Posterior cingulate gyrus (tissue), 11 donors: Measurements from ENCODE around the gene WWC1.
A peak's percentile ranks its signal among the peaks of the same experiment; 100 is the strongest.

Experiments
- DNase-seq, 10 donors: peaks; one replicate each; pipeline versions ENCODE4 v3.0.0 to v3.0.0-alpha.2; 2020 to 2021; ENCODE audit warnings: mixed read lengths in 3 of 10
- intact Hi-C: fragments of 100-400 bp; cut with DNase I; formaldehyde crosslinking; loops from one replicate; pipeline ENCODE4 v1.15.1; 2023

The WWC1 gene

GRCh38 chr5:168401226-168401625 is 109.8 kb downstream of the WWC1 start:
- intact Hi-C loops: no loop called here
- DNase-seq: no peak

- no peak for DNase-seq
Observed at GRCh38 chr5:168401880-168402279, 110.4 kb downstream of the WWC1 start.

GRCh38 chr5:168404365-168404764 is 112.9 kb downstream of the WWC1 start:
- intact Hi-C loops: no loop called here
- DNase-seq: peak in 4 of 10 donors; percentile 28 to 88 (median 35)

More at GRCh38 chr5:168401880-168402279, 110.4 kb downstream of the WWC1 start:
- intact Hi-C loops: no loop called here

GRCh38 chr5:168407211-168407610 is 115.8 kb downstream of the WWC1 start:
- DNase-seq: no peak
- intact Hi-C loops: no loop called here

- DNase-seq: no peak
Observed at GRCh38 chr5:168408561-168409305, 117.3 kb downstream of the WWC1 start.

GRCh38 chr5:168409591-168410458 is 118.4 kb downstream of the WWC1 start:
- DNase-seq: peak in 6 of 10 donors; percentile 37 to 93 (median 51)
- intact Hi-C loops: loop anchor here (10.0 kb wide), 1 partner anchor 115 kb away; the partner anchor contains the start of gene WWC1

More at GRCh38 chr5:168408561-168409305, 117.3 kb downstream of the WWC1 start:
- intact Hi-C loops: no loop called here

GRCh38 chr5:168411871-168412270 is 120.4 kb downstream of the WWC1 start:
- DNase-seq: no peak
- intact Hi-C loops: loop anchor here (10.0 kb wide), 1 partner anchor 117 kb away; the partner anchor contains the start of gene WWC1

- intact Hi-C loops: loop anchor here (10.0 kb wide), 1 partner anchor 118 kb away; the partner anchor contains the start of gene WWC1
- DNase-seq: no peak
Observed at GRCh38 chr5:168413062-168413461, 121.6 kb downstream of the WWC1 start.

GRCh38 chr5:168413596-168413995 is 122.2 kb downstream of the WWC1 start:
- intact Hi-C loops: loop anchor here (10.0 kb wide), 1 partner anchor 119 kb away; the partner anchor contains the start of gene WWC1
- DNase-seq: no peak

- intact Hi-C loops: loop anchor here (10.0 kb wide), 1 partner anchor 121 kb away; the partner anchor contains the start of gene WWC1
- DNase-seq: no peak
Observed at GRCh38 chr5:168415401-168415800, 124.0 kb downstream of the WWC1 start.

- intact Hi-C loops: loop anchor here (10.0 kb wide), 1 partner anchor 121 kb away; the partner anchor contains the start of gene WWC1
Observed at GRCh38 chr5:168415971-168416370, 124.5 kb downstream of the WWC1 start.

GRCh38 chr5:168417731-168418429 is 126.4 kb downstream of the WWC1 start:
- intact Hi-C loops: loop anchor here (10.0 kb wide), 1 partner anchor 123 kb away; the partner anchor contains the start of gene WWC1
- DNase-seq: peak in 1 of 10 donors; percentile 29

More at GRCh38 chr5:168415971-168416370, 124.5 kb downstream of the WWC1 start:
- DNase-seq: no peak

GRCh38 chr5:168420461-168420860 is 129.0 kb downstream of the WWC1 start:
- DNase-seq: no peak
- intact Hi-C loops: no loop called here

- intact Hi-C loops: no loop called here
- no peak for DNase-seq
Observed at GRCh38 chr5:168422431-168422830, 131.0 kb downstream of the WWC1 start.

GRCh38 chr5:168423478-168423877 is 132.0 kb downstream of the WWC1 start:
- intact Hi-C loops: no loop called here
- DNase-seq: no peak

- intact Hi-C loops: no loop called here
Observed at GRCh38 chr5:168423971-168424370, 132.5 kb downstream of the WWC1 start.

GRCh38 chr5:168424594-168425323 is 133.3 kb downstream of the WWC1 start:
- no peak for DNase-seq
- intact Hi-C loops: no loop called here

More at GRCh38 chr5:168423971-168424370, 132.5 kb downstream of the WWC1 start:
- DNase-seq: no peak

GRCh38 chr5:168426007-168426863 is 134.8 kb downstream of the WWC1 start:
- intact Hi-C loops: no loop called here
- no peak for DNase-seq

GRCh38 chr5:168426864-168427172 is 135.4 kb downstream of the WWC1 start:
- intact Hi-C loops: no loop called here

More at GRCh38 chr5:168426864-168427172, 135.4 kb downstream of the WWC1 start:
- DNase-seq: no peak
